Stomach (tissue), 4 donors: ENCODE results near the gene LSMEM2.

ENCODE experiments used
- POLR2A ChIP-seq, 4 donors: fragments of 450-650 bp; IDR thresholded peaks; one replicate each; pipeline ENCODE4 v1.6.1; 2016; ENCODE audit warnings: antibody characterized with exemption in 4 of 4, control low read depth in 2 of 4, mild to moderate bottlenecking in 1 of 4, moderate library complexity in 1 of 4
- TF ChIP-seq, protein P1 (sequence below), 7 experiments: fragments of 450-650 bp in 4 of 7; fragments of 200-600 bp in 3 of 7; sonication (generic) in 3 of 7; IDR thresholded peaks; one replicate each; pipeline ENCODE4 v1.5.1; 2016 to 2019; ENCODE audit warnings: antibody characterized with exemption in 7 of 7, control low read depth in 2 of 7, mild to moderate bottlenecking in 1 of 7

DNA sequence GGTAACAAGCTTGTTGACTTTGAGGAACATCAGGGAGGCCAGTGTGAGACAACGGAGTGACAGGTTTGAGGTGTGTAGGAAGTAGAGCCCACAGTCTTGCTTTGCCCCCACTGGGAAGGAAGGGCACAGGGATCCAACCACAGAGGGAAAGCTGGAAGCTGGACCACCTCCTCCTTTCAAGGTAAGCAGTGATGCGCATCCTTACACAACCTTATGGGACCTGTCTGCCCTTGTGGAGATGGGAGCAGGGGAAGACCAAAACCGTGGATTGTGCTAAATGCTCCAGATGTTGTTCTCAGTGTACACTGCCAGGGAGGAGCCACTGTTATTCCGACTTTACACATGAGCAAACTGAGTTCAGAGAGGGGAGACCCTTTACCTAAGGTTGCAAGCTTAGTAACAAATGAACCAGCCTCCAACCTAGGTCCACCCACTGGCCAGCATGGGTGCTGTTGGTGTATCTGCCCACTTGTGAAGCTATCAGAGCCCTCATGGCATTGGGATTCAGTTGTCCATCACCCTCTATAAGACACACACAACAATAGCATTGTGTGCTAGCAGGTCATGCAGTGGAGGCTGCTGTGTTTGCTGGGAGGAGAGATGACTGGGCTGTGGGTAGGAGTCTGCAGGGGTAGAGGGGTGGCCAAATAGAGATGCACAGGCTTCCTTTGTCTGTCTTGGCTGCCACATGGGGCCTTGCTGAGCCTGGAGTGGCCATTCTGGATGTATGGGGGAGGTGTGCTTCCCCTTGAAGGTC lies 586 bp upstream of the LSMEM2 start:
- no peak for TF ChIP-seq POLR2A (IDR thresholded peaks at IDR 0.05)
- TF ChIP-seq, protein P1, sequence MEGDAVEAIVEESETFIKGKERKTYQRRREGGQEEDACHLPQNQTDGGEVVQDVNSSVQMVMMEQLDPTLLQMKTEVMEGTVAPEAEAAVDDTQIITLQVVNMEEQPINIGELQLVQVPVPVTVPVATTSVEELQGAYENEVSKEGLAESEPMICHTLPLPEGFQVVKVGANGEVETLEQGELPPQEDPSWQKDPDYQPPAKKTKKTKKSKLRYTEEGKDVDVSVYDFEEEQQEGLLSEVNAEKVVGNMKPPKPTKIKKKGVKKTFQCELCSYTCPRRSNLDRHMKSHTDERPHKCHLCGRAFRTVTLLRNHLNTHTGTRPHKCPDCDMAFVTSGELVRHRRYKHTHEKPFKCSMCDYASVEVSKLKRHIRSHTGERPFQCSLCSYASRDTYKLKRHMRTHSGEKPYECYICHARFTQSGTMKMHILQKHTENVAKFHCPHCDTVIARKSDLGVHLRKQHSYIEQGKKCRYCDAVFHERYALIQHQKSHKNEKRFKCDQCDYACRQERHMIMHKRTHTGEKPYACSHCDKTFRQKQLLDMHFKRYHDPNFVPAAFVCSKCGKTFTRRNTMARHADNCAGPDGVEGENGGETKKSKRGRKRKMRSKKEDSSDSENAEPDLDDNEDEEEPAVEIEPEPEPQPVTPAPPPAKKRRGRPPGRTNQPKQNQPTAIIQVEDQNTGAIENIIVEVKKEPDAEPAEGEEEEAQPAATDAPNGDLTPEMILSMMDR (IDR thresholded peaks at IDR 0.05) = no peak
